HS-5 (cell line): ENCODE measurements around the gene ABHD2.
A peak's percentile ranks its signal among the peaks of the same experiment; 100 is the strongest.
"Not testable (repeated sequence)": the region's sequence is repeated elsewhere in the genome, so short reads cannot be mapped to it uniquely, and the experiment has no call there.

ENCODE experiments used
- DNase-seq: peaks from one replicate; pipeline ENCODE4 v3.0.0-alpha.2; 2012; ENCODE audit warnings: low read depth

ABHD2 gene

GRCh38 chr15:89121414-89121813, 33.2 kb downstream of the ABHD2 start:
- no peak for DNase-seq

- no peak for DNase-seq
Measured at GRCh38 chr15:89122505-89123180, 34.4 kb downstream of the ABHD2 start.

GRCh38 chr15:89123181-89123525, 34.9 kb downstream of the ABHD2 start:
- DNase-seq, result peak; percentile 48

GRCh38 chr15:89125088-89125826, 37.0 kb downstream of the ABHD2 start:
- DNase-seq, result no peak

GRCh38 chr15:89126009-89126408, 37.8 kb downstream of the ABHD2 start:
- DNase-seq, result no peak

- no peak for DNase-seq
Measured at GRCh38 chr15:89127054-89127702, 38.9 kb downstream of the ABHD2 start.

- DNase-seq, result no peak
Measured at GRCh38 chr15:89128320-89129122, 40.3 kb downstream of the ABHD2 start.

GRCh38 chr15:89129123-89129815, 41.0 kb downstream of the ABHD2 start:
- DNase-seq, result no peak

- DNase-seq, result no peak
Measured at GRCh38 chr15:89129816-89130134, 41.5 kb downstream of the ABHD2 start.

- no peak for DNase-seq
Measured at GRCh38 chr15:89130201-89130600, 41.9 kb downstream of the ABHD2 start.

GRCh38 chr15:89131731-89132130, 43.5 kb downstream of the ABHD2 start:
- DNase-seq, result no peak

- DNase-seq, result no peak
Measured at GRCh38 chr15:89132611-89133507, 44.6 kb downstream of the ABHD2 start.

GRCh38 chr15:89135387-89136077, 47.3 kb downstream of the ABHD2 start:
- DNase-seq, result not testable (repeated sequence)

GRCh38 chr15:89136078-89136806, 48.0 kb downstream of the ABHD2 start:
- DNase-seq, result no peak

GRCh38 chr15:89136818-89137772, 48.8 kb downstream of the ABHD2 start:
- DNase-seq, result no peak

- no peak for DNase-seq
Measured at GRCh38 chr15:89137926-89138325, 49.7 kb downstream of the ABHD2 start.

- DNase-seq, result no peak
Measured at GRCh38 chr15:89138999-89139612, 50.9 kb downstream of the ABHD2 start.
